ENCODE results near the gene ACTMAP.

- no peak for TF ChIP-seq CTCF (tag by site-specific recombination; IDR thresholded peaks at IDR 0.05)
- no peak for TF ChIP-seq ZEB2 (tag by site-specific recombination; IDR thresholded peaks at IDR 0.05)
- no peak for TF ChIP-seq ZNF311 (tag by site-specific recombination; IDR thresholded peaks at IDR 0.05; ENCODE audit: borderline replicate concordance)
- no peak for TF ChIP-seq ZNF629 (tag by site-specific recombination; IDR thresholded peaks at IDR 0.05)
- TF ChIP-seq KLF8 (tag by site-specific recombination; IDR thresholded peaks at IDR 0.05): no peak
Observed at GRCh38 chr19:40721140-40721486, 29.2 kb downstream of the ACTMAP start.
